Hippocampal formation (tissue), 2 donors: ENCODE measurements around the gene SULT2A1.
"Not testable (repeated sequence)": the region's sequence is repeated elsewhere in the genome, so short reads cannot be mapped to it uniquely, and the experiment has no call there.

ENCODE experiments used
- DNase-seq, 2 donors: peaks; one replicate each; lab custom pipeline; 2025; lab: John Stamatoyannopoulos, UW

SULT2A1 gene

DNA sequence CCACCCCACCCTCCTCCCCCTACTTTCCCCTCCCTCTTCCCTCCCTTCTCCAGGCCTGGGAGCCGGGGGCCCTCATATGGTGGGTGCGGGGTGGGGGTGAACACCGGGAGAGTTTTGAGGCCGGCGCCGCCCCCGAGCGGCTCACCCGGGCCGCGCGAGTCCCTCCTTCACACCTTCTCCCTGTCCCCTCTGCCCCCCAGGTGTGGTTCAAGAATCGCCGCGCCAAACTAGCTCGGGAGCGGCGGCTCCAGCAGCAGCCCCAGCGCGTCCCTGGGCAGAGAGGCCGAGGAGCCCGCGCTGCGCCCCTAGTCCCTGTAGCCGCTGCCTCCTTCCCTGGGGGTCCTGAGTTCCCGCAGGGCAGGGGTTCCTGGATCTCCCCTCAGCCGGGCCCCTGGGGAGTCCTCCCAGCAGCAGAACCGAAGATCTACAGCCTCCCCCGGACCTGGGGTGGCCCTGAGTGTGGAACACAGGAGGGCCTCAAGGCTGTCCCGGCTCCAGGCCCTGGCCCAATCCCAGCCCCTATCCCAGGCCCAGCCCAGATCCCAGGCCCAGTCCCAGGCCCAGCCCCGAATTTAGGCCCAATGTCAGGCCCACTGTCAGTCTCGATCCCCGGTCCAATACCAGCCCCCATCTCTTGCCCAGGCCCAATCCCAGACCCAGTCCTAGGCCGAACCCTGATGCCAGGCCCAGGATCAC lies 25.4 kb downstream of the SULT2A1 start:
- no peak for DNase-seq

DNA sequence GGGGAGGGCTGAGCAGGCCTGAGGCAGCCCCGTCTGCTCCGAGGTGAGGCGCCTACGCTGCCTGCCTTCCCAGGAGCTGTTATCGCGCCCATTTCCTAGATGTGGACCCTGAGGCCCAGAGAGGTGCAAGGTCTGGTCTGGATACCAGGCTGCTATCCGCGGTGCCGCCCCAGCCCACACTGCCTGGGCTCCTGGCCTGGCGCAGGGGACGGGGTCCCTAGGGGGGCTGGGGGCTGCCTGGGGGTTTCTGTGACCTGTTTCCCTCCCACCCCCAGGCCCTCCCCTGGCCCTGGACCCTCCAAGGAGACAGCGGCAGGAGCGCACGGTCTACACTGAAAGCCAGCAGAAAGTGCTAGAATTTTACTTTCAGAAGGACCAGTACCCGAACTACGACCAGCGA lies 26.3 kb downstream of the SULT2A1 start:
- not testable (repeated sequence) for DNase-seq

DNA sequence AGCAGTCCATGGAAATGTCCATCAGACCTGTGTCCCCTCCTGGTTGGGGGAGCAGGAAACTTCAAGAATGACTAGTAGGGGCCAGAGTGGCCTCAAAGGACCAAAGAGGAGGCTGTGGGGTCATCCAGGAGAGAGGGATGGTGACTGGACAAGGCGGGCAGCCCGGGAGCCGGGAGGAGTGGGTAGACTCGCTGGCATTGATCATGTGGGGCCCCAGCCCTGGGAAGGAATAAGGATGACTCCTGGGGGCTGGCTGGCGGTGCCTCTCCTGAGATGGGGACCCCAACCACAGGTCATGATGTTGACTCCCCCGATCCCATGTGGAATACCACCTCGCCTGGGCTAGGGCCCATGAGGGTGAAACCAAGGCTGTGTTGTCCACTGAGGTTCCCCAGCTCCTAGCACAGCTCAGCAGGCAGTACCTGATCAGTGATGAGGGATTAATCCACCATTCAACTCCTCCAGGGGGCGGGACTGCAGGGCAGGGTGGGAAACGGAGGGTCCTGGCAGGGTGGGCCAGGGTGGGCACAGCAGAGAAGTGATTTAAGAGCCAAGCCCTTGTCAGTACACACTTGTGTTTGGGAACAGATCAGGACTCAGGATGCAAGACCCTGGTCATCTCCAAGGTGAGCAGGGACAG lies 27.3 kb downstream of the SULT2A1 start, which contains the start of gene TPRX2:
Gene TPRX2 (plus strand): TSS at position 590 of the 640 bp plus-strand sequence. CDS start 12 bp downstream, at position 602.
- not testable (repeated sequence) for DNase-seq

DNA sequence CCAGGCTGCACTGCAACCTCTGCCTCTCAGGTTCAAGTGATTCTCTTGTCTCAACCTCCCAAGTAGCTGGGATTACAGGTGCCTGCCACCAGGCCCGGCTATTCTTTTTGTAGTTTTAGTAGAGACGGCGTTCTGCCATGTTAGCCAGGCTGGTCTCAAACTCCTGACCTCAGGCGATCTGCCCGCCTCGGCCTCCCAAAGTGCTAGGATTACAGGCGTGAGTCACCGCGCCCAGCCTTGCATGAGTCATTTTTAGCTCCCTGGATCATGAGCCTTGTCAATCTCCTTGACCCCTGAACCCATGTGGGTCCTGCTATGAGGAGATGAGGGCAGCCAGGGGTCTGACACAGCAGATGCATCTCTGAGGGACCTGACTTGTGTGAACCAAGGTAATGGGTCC lies 27.9 kb downstream of the SULT2A1 start:
- DNase-seq: not testable (repeated sequence)

DNA sequence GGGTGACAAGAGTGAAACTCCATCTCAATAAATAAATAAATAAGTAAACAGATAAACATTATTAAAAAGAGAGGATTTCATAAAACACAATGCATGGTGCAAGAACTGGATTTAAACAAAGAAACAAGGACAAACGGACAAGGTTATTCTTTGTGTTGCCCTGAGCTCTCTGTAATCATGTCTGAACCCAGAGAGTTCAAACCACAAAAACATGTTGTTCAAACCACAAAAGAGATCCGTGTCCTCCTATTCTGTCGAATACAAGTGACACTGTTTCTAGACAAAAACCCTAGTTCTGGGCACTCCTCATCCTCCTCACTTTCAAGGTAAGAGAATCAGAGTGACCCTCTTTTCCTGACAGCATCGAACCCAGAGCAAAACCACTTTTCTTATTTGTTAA lies 31.7 kb downstream of the SULT2A1 start:
- no peak for DNase-seq

DNA sequence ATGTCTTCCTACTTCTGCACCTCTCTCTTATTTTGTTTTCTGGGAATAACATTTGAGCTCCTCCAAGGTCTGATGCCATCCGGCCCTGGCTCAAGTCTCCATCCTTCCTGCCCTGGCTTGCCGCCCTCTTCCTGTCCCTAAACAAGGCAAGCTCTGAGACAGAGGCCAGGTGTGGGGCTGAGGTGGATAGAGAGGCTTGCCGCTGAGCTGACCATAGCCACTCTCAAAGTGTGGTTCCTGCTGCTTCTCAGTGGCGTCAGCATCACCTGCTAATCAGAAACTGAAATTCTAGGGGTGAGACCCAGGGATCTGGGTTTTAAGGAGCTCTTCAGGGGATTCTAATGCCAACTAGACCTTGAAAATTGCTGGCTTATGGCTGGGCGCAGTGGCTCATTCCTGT lies 33.1 kb downstream of the SULT2A1 start:
- no peak for DNase-seq

DNA sequence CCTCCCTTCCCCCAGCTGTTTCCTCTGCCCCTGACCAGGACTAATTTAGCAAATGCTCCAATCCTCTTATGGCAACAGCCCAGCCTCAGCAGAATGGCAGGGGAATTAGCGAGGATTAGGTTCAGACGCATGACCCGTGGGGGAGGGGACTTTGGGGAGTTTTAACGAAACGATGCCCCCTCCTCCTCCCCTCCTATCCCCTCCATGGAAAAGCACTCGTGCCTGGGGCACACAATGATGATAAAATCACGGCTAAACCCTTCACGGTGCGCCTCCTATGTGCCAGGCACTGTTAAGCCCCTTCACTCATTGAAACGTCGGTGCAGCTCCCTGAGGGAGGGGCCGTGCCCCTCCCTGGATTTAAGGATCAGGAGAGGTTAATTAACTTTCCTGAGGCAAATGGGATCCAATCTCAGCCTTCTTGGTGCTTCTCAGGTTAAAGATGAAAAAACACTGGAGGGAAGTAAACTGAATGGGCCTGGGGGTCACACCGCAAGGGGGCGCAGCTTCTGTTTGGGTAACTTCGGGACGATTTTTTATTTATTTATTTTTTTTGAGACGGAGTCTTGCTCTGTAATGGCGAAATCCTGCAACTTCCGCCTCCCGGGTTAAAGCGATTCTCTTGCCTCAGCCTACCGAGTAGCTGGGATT lies 37.2 kb downstream of the SULT2A1 start:
- DNase-seq: no peak

DNA sequence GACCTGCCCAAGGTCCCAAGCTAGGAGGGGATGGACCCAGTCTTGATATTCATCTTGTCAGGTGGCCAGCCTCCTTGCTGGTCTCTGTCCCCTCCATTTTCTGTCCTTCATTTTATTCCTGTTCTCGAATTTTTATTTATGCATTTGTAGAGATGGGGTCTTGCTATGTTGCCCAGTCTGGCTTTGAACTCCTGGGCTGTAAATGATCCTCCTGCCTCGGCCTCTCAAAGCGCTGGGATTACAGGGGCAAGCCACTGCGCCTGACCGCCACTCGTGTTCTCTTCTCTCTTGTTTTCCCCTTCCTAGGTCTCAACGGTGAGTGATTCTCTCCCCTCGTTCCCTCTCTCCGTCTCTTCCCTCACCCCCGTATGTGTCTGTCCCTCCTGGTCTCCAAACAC lies 37.7 kb downstream of the SULT2A1 start:
- DNase-seq: no peak

DNA sequence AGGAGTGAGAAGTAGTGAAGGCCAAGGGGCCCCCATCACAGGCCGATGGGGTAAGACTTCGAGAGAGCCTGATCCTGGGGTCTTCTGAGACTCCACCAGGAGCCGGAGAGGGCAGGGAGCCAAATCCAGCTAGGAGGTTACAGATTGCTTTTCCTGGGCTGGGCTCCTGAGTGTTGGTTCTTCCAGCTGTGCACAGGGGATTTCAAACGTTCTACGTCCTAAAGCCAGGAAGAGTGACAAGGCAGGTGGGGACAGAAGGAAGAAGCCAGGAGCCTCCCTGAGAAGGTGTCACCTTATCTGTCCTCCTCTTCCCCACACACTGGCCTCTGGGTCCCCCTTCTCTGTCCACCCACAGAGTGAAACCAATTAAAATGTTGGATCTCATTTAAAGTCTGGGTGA lies 43.2 kb downstream of the SULT2A1 start:
- no peak for DNase-seq

DNA sequence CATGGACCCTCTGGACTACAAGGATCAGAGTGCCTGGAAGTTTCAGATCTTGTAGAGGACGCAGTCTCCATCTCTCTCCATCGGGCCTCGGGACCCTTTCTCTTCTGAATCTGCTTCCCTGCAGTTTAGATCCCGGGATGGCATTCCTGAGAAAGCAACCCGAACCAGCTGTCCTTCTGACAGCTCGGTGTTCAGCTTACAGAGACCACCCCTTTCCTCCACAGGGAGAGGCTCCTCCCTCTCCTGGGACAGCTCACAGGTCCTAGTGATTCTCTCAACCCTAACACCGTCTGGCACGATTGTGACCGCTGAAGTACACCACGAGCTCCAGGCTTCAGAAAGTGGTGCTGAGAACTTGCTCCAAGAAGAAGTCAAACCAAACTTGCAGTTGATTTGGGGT lies 46.2 kb downstream of the SULT2A1 start:
- no peak for DNase-seq

DNA sequence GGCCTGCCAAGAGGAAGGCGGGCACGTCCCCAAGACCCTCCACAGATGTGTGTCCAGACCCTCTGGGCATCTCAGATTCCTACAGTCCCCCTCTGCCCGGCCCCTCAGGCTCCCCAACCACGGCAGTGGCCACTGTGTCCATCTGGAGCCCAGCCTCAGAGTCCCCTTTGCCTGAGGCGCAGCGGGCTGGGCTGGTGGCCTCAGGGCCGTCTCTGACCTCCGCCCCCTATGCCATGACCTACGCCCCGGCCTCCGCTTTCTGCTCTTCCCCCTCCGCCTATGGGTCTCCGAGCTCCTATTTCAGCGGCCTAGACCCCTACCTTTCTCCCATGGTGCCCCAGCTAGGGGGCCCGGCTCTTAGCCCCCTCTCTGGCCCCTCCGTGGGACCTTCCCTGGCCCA lies 46.7 kb downstream of the SULT2A1 start:
- no peak for DNase-seq

DNA sequence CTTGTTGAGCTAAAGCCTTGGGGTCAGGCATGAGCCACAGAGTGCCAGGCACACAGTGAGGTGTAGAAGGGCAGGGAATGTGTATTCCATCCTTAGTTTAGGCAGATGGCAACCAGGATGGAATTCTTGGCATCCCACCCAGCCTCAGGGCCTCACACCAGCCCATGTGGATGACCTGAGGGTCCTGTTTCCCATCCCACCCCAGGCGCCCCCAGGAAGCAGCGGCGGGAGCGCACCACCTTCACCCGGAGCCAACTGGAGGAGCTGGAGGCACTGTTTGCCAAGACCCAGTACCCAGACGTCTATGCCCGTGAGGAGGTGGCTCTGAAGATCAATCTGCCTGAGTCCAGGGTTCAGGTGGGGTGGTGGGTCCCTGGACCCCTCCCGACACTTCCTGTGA lies 50.1 kb downstream of the SULT2A1 start:
- no peak for DNase-seq

DNA sequence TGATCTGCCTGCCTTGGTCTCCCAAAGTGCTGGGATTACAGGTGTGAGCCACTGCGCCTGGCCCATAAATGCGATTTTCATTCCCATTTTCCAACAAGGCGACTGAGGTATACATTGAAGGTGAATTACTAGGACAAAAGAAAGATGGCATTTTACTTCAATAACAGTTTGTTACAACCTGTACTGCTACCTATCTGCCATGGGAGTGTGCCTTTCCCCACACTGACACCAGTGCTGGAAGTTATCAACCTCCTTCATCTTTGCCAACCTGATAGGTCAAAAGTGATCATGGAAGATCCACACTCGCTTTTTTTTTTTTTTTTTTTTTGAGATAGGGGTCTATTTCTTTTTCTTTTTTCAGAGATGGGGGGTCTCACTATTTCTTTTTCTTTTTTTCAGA lies 53.4 kb downstream of the SULT2A1 start:
- DNase-seq: no peak

DNA sequence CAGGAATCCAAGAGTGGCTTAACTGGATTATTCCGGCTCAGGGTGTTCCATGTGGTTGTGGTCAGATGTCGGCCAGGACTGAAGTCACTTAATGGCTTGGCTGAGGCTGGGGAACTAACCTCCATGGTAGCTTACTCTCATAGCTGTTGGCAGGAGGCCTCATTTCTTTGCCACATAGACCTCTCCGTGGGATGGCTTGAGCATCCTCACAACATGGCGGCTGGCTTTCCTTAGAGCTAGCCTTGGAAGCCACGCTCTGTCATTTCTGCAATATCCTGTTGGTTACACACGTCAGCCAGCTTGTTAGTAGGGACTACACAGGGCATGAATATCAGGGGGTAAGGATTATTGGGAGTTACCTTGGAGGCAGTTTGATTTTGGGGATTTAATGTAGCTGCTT lies 59.3 kb downstream of the SULT2A1 start:
- DNase-seq: no peak

DNA sequence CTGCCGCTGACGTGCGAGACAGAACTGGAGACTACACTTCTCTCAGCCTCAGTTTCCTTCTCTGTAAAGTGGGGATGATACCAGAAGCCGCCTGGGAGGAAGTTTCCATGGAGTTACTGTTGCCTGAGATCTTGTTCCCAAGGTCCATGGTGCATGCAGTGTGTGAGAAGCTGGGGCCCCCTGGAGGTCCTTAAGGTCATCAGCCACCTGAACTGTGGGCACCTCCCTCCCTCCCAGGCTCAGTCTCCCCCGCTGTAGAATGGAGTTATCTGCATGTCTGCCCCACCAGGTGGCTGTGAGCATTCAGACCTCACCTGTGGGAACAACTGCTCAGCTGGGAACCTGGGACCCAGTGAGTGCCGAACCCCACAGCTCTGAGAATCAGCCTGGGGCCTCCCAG lies 61.7 kb downstream of the SULT2A1 start:
- DNase-seq: no peak

DNA sequence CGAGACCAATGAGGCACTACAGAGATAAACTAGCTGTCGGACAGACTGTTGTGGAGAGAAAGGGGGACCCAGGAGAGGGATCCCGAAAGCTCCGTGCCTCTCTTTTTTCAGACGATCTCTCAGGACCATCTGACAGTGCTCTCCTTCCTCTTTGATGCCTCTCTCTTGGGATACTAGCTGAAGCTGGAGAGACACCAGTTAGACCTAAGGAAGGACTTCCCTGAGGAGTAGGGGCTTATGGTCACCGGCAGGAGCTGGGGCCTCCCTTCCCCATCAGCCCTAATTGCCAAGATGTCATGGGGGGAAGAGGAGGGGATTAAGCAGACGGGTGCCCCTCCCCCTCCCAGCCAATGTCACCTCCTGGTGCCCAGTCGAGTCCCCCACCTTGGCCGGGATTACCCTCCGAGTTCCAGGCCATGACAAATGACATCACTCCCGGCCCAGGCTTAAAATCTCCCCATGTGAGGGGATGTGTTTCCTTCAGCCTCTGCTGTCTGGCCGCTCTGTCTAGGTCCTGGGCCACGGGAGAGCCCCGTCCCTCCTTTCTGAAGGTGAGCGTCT lies 64.6 kb downstream of the SULT2A1 start, which contains the start of gene CRX:
Gene CRX (plus strand): TSS at position 478 of the 561 bp plus-strand sequence. CDS start 12,507 bp downstream, outside the sequence.
- no peak for DNase-seq
